K562 (cell line): Measurements from ENCODE around the gene NDFIP2. TPM values are rescaled to one million over a fixed set of nuclear protein-coding genes. Genes with fewer than 3 reads are reported as not detected.
A peak's percentile ranks its signal among the peaks of the same experiment; 100 is the strongest.

ENCODE experiments used
- ATAC-seq: fragments of 200-7000 bp; cut with Tn5 transposase; 3 replicates; pipeline ENCODE4 v1.9.1; 2020; ENCODE audit warnings: moderate library complexity
- BruUV-seq: library from RNA; stranded (reverse); fragments of 400-500 nt; replicated peaks from 2 replicates; lab custom pipeline; 2021; lab: Mats Ljungman, UMichigan
- CTCF ChIA-PET: fragments of 300-600 bp; formaldehyde crosslinking; extraction: SDS; loops from one replicate; lab custom pipeline; 2021; ENCODE audit warnings: low intra/inter-chr PET ratio; lab: Yijun Ruan, JAX
- POLR2A ChIA-PET: fragments of 300-600, 350-650 bp; sonication (Branson Sonifier 250); formaldehyde crosslinking; extraction: SDS; loops from one replicate; lab custom pipeline; 2021; ENCODE audit warnings: antibody characterized with exemption, inconsistent platforms; lab: Yijun Ruan, JAX
- DNase-seq, 4 experiments: peaks; one replicate each; pipeline versions ENCODE4 v3.0.0 to v3.0.0-alpha.2; 2011 to 2018; ENCODE audit warnings: low spot score in 3 of 4, mixed read lengths in 3 of 4; ENCODE audit errors: extremely low read depth in 1 of 4
- FAIRE-seq: peaks from 2 replicates; lab custom pipeline; 2011; peaks lifted over from hg19 to GRCh38; lab: Jason Lieb, UNC
- H2AFZ ChIP-seq: 2 replicates; pipeline ENCODE4 v1.6.0; 2011; ENCODE audit warnings: low read depth, low read length, control low read depth, inconsistent platforms
- H3K27ac ChIP-seq: fragments of 200-600 bp; 3 replicates; pipeline ENCODE4 v1.8.0; 2011; ENCODE audit warnings: low read depth, mild to moderate bottlenecking, control low read depth, inconsistent platforms, low read length, moderate library complexity, mixed read lengths; ENCODE audit errors: extremely low read depth
- H3K27me3 ChIP-seq, 2 experiments: fragments of 300-600 bp in 1 of 2; 2 replicates in 1 of 2; 3 replicates in 1 of 2; pipeline versions ENCODE4 v1.6.0 to v1.8.0; 2011; ENCODE audit warnings: inconsistent platforms in 2 of 2, low read length in 2 of 2, mild to moderate bottlenecking in 1 of 2, mixed read lengths in 1 of 2, moderate library complexity in 1 of 2; ENCODE audit not compliant: control insufficient read depth in 2 of 2, insufficient read depth in 2 of 2
- H3K36me3 ChIP-seq: fragments of 300-600 bp; 3 replicates; pipeline ENCODE4 v1.8.0; 2011; ENCODE audit warnings: mild to moderate bottlenecking, low read length, inconsistent platforms; ENCODE audit not compliant: control insufficient read depth, insufficient read depth
- H3K4me1 ChIP-seq, 2 experiments: fragments of 200-600 bp in 1 of 2; replicated peaks in 1 of 2; 2 replicates in 1 of 2; 3 replicates in 1 of 2; pipeline versions ENCODE4 v1.5.1 to v1.8.0; 2011; ENCODE audit warnings: inconsistent platforms in 2 of 2, low read length in 2 of 2, mild to moderate bottlenecking in 1 of 2, mixed read lengths in 1 of 2, moderate library complexity in 1 of 2; ENCODE audit not compliant: control insufficient read depth in 2 of 2, insufficient read depth in 2 of 2
- H3K4me2 ChIP-seq: 2 replicates; pipeline ENCODE4 v1.6.1; 2011; ENCODE audit warnings: low read length, control low read depth, inconsistent platforms, mixed read lengths; ENCODE audit not compliant: insufficient read depth
- H3K4me3 ChIP-seq: fragments of 200-600 bp; sonication (generic), shearing (Covaris generic); 2 replicates; pipeline ENCODE4 v1.5.1; 2016; ENCODE audit warnings: control low read depth, inconsistent platforms
- H3K79me2 ChIP-seq: fragments of 200-600 bp; 3 replicates; pipeline ENCODE4 v1.8.0; 2011; ENCODE audit warnings: low read length, inconsistent platforms; ENCODE audit not compliant: control insufficient read depth, insufficient read depth
- H3K9ac ChIP-seq, 2 experiments: 2 replicates each; pipeline versions ENCODE4 v1.6.0 to v1.6.1; 2011; ENCODE audit warnings: low read depth in 2 of 2, low read length in 2 of 2, control low read depth in 1 of 2, inconsistent platforms in 1 of 2, mild to moderate bottlenecking in 1 of 2, mixed read lengths in 1 of 2; ENCODE audit not compliant: insufficient read depth in 1 of 2
- H3K9me1 ChIP-seq: one replicate; pipeline ENCODE4 v1.6.0; 2011; ENCODE audit warnings: inconsistent platforms, mild to moderate bottlenecking, low read length, moderate library complexity; ENCODE audit not compliant: control insufficient read depth, insufficient read depth
- H3K9me3 ChIP-seq: replicated peaks from 2 replicates; pipeline ENCODE4 v1.5.1; 2011; ENCODE audit warnings: low read depth, low read length, inconsistent platforms; ENCODE audit not compliant: control insufficient read depth, insufficient read depth
- H4K20me1 ChIP-seq: replicated peaks from 2 replicates; pipeline ENCODE4 v1.6.1; 2011; ENCODE audit warnings: low read length, inconsistent platforms, mixed read lengths; ENCODE audit not compliant: control insufficient read depth, insufficient read depth
- ARID1B ChIP-seq: fragments of 450-650 bp; IDR thresholded peaks from 2 replicates; pipeline ENCODE4 v1.6.1; 2016; ENCODE audit warnings: antibody characterized with exemption, mild to moderate bottlenecking, inconsistent platforms
- CAMTA2 ChIP-seq: fragments of 250-450 bp; sonication (Bioruptor Pico); conservative IDR thresholded peaks from 2 replicates; pipeline ENCODE4 v1.5.1; 2022
- CBFA2T2 ChIP-seq: fragments of 450-650 bp; conservative IDR thresholded peaks from 2 replicates; pipeline ENCODE4 v1.6.1; 2017; ENCODE audit warnings: mild to moderate bottlenecking
- CBFA2T3 ChIP-seq: fragments of 450-650 bp; IDR thresholded peaks from 2 replicates; pipeline ENCODE4 v1.6.1; 2017
- CEBPB ChIP-seq: fragments of 450-650 bp; IDR thresholded peaks from 2 replicates; pipeline ENCODE4 v1.6.1; 2016; ENCODE audit warnings: missing genetic modification characterization, missing compliant biosample characterization
- FOSL1 ChIP-seq: fragments of 200-800 bp; sonication (Bioruptor generic); conservative IDR thresholded peaks from 2 replicates; pipeline ENCODE4 v1.6.1; 2016; ENCODE audit warnings: missing genetic modification characterization, missing compliant biosample characterization
- KLF16 ChIP-seq: IDR thresholded peaks from 2 replicates; pipeline ENCODE4 v1.6.1; 2016; ENCODE audit warnings: antibody characterized with exemption
- MTA2 ChIP-seq: fragments of 450-650 bp; IDR thresholded peaks from 2 replicates; pipeline ENCODE4 v1.6.1; 2016; ENCODE audit warnings: low read depth
- NCOR1 ChIP-seq: fragments of 450-650 bp; IDR thresholded peaks from 2 replicates; pipeline ENCODE4 v1.6.1; 2016; ENCODE audit warnings: mild to moderate bottlenecking, moderate library complexity
- NFIC ChIP-seq: fragments of 450-650 bp; IDR thresholded peaks from 2 replicates; pipeline ENCODE4 v1.6.1; 2017; ENCODE audit warnings: mild to moderate bottlenecking, inconsistent platforms
- SETDB1 ChIP-seq: IDR thresholded peaks from one replicate; pipeline ENCODE4 v1.6.1; 2012; ENCODE audit warnings: low read length, control low read depth, inconsistent platforms
- SMARCA4 ChIP-seq: fragments of 450-650 bp; IDR thresholded peaks from 2 replicates; pipeline ENCODE4 v1.6.1; 2016
- SOX6 ChIP-seq: fragments of 450-650 bp; IDR thresholded peaks from 2 replicates; pipeline ENCODE4 v1.6.1; 2014; ENCODE audit warnings: mild to moderate bottlenecking
- TAF1 ChIP-seq: IDR thresholded peaks from 2 replicates; pipeline ENCODE4 v1.6.1; 2011; ENCODE audit warnings: mild to moderate bottlenecking, low read length, moderate library complexity; ENCODE audit not compliant: insufficient read depth, control insufficient read depth, severe bottlenecking; ENCODE audit errors: extremely low read depth
- TAL1 ChIP-seq: fragments of 450-650 bp; IDR thresholded peaks from 2 replicates; pipeline ENCODE4 v1.6.1; 2016; ENCODE audit warnings: mild to moderate bottlenecking
- TCF3 ChIP-seq: sonication (generic); formaldehyde crosslinking; IDR thresholded peaks from 2 replicates; pipeline ENCODE4 v1.4.0; 2020; ENCODE audit warnings: mild to moderate bottlenecking, missing genetic modification reagents
- TEAD4 ChIP-seq, 2 experiments: sonication (generic) in 1 of 2; formaldehyde crosslinking in 1 of 2; IDR thresholded peaks; 2 replicates each; pipeline versions ENCODE4 v1.6.1 to v1.8.0; 2012 to 2022; ENCODE audit warnings: borderline replicate concordance in 1 of 2, inconsistent platforms in 1 of 2, low read length in 1 of 2, mild to moderate bottlenecking in 1 of 2, missing genetic modification reagents in 1 of 2
- TRIM24 ChIP-seq, 2 experiments: fragments of 450-650 bp; IDR thresholded peaks; 2 replicates each; pipeline ENCODE4 v1.6.1; 2016
- U2AF2 ChIP-seq: fragments of 200-400 bp; formaldehyde crosslinking; optimal IDR thresholded peaks from 2 replicates; pipeline ENCODE3; 2017; ENCODE audit warnings: low read depth, mild to moderate bottlenecking, low read length
- ZNF124 ChIP-seq: sonication (generic); formaldehyde crosslinking; IDR thresholded peaks from 2 replicates; pipeline ENCODE4 v1.8.1; 2022; ENCODE audit warnings: missing genetic modification reagents
- ZNF140 ChIP-seq: fragments of 250-450 bp; sonication (Bioruptor Pico); IDR thresholded peaks from 2 replicates; pipeline ENCODE4 v1.8.0; 2021; ENCODE audit warnings: moderate library complexity, mild to moderate bottlenecking, inconsistent platforms
- ZNF232 ChIP-seq: sonication (generic); formaldehyde crosslinking; IDR thresholded peaks from 2 replicates; pipeline ENCODE4 v1.8.0; 2022; ENCODE audit warnings: mild to moderate bottlenecking, missing genetic modification reagents
- ZNF589 ChIP-seq: fragments of 200-800 bp; sonication (Bioruptor generic); IDR thresholded peaks from 2 replicates; pipeline ENCODE4 v1.6.1; 2016; ENCODE audit warnings: low read depth, missing genetic modification characterization, missing compliant biosample characterization
- ZNF79 ChIP-seq: fragments of 250-450 bp; sonication (Bioruptor Pico); IDR thresholded peaks from 2 replicates; pipeline ENCODE4 v1.4.0; 2020; ENCODE audit warnings: low read depth, mild to moderate bottlenecking, moderate library complexity
- WGBS: fragments of 100-300 bp; shearing (Covaris generic); methylation state at CpG from one replicate; pipeline ENCODE4 v1.1.6; 2016; ENCODE audit warnings: low coverage, mixed read lengths; ENCODE audit not compliant: insufficient coverage; ENCODE audit errors: missing lambda C conversion rate; 5-methylcytosine and 5-hydroxymethylcytosine counted together
- in situ Hi-C: fragments of 300-500 bp; cut with MboI; formaldehyde crosslinking; loops from 4 replicates; pipeline ENCODE4 v1.15.0; 2018; ENCODE audit warnings: inconsistent platforms, mixed read lengths
- intact Hi-C: fragments of 100-400 bp; cut with micrococcal nuclease; formaldehyde crosslinking; loops from 2 replicates; pipeline ENCODE4 v1.14.2; 2022
- polyA plus RNA-seq, 8 experiments: library from polyadenylated mRNA; depleted of rRNA in 4 of 8; stranded (reverse) in 5 of 8; unstranded in 3 of 8; fragments of >200 nt; fragmentation: Nextera tagmentation in 2 of 8; fragmentation: Illumina TruSeq in 1 of 8; extraction: Ambion mirVana in 2 of 8; extraction: Trizol in 1 of 8; gene quantifications; 2 replicates each; pipeline versions ENCODE4 v1.2.1 to v1.2.3, GENCODE V29; 2011 to 2014; ENCODE audit warnings: inconsistent platforms in 1 of 8, missing spikeins in 1 of 8
- total RNA-seq, 7 experiments: library from RNA; depleted of rRNA in 6 of 7; stranded (reverse); fragments of >200 nt in 6 of 7; fragmentation: Illumina TruSeq in 2 of 7; extraction: Trizol in 2 of 7; gene quantifications; 2 replicates each; pipeline versions ENCODE4 v1.2.1 to v1.2.3, GENCODE V29; 2011 to 2021; ENCODE audit warnings: low replicate concordance in 1 of 7

Gene NDFIP2
- total and polyA plus RNA-seq, 9 of the 15 experiments (the other 6 are each of a cell fraction or from before 2014, with no cell fraction given): 13.4 to 54.4 (median 27.8) TPM

DNA sequence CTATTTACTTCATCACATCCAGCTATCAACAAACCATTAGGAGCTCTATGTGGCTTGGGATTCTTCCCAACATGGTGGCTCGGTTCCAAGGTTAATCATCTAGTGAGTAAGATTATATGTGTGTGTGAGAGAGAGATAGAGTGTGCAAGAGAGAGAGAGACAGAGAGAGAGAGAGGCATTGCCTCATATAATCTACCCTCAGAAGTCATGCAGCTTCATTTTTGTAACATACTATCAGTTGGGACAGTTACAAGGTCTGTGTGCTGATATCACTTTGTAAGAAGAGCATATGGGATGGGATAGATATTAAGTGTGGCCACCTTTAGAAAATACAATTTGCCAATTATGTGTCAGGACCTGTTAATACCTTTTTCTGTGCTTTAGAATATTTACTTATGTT, 104.1 kb downstream of the NDFIP2 start:
- no TSS peak for BruUV-seq
- TF ChIP-seq ZNF140 (CRISPR knock-in tag): no peak
- peak; percentile 57; the same call in 1 of the 2 replicates for TF ChIP-seq KLF16
- no peak for TF ChIP-seq ZNF589
- TF ChIP-seq TCF3 (CRISPR knock-in tag): peak; percentile 73
- peak; percentile 79 for TF ChIP-seq TEAD4 (IDR thresholded peaks at IDR 0.05; ENCODE audit: low read length)
- no peak for TF ChIP-seq TEAD4 (CRISPR knock-in tag; IDR thresholded peaks at IDR 0.05; ENCODE audit: borderline replicate concordance)
- peak; percentile 35; the same call in 1 of the 2 replicates for TF ChIP-seq SOX6
- peak; percentile 85 for TF ChIP-seq ARID1B
- peak; percentile 83 for TF ChIP-seq CBFA2T2
- peak; percentile 68 for TF ChIP-seq CEBPB (tag)
- TF ChIP-seq NFIC: peak; percentile 71
- no peak for TF ChIP-seq TAF1
- no peak for TF ChIP-seq U2AF2
- TF ChIP-seq SMARCA4: peak; percentile 17; the same call in 1 of the 2 replicates
- no peak for TF ChIP-seq ZNF79 (CRISPR knock-in tag)
- TF ChIP-seq NCOR1: peak; percentile 79
- peak; percentile 63 for TF ChIP-seq MTA2
- TF ChIP-seq CBFA2T3: peak; percentile 87
- peak; percentile 49 to 61; a peak in 3 of 4 replicates for TF ChIP-seq TRIM24 (IDR thresholded peaks at IDR 0.05)
- no peak for TF ChIP-seq CAMTA2 (CRISPR knock-in tag)
- peak; percentile 68 for TF ChIP-seq FOSL1
- TF ChIP-seq TAL1: peak; percentile 85
- TF ChIP-seq SETDB1: no peak
- no peak for TF ChIP-seq ZNF124 (CRISPR knock-in tag)
- TF ChIP-seq ZNF232 (CRISPR knock-in tag): no peak
- TF ChIP-seq, all 486 proteins: peak for 15
- POLR2A ChIA-PET: interaction anchor here (0.6 kb wide), 1 partner anchor 507 kb away, joined by 3 read pairs; no protein-coding TSS in a partner anchor
- H3K36me3 ChIP-seq: no peaks in the 10 kb centered on the region
- no peak overlapping the region for H2AFZ ChIP-seq
- peak in 1 of 4 experiments; percentile 12 for DNase-seq
- intact Hi-C loops (no loop called here), in situ Hi-C loops (no loop called here)
- no peak overlapping the region for H3K27ac ChIP-seq
- CTCF ChIA-PET: no interaction called here
- H3K4me2 ChIP-seq: no peak overlapping the region
- ATAC-seq: peak; percentile 42; the same call in 2 of the 3 replicates
- no peaks in the 10 kb centered on the region for H3K9me1 ChIP-seq
- H4K20me1 ChIP-seq: no peaks in the 10 kb centered on the region
- H3K4me1 ChIP-seq: no peaks in the 10 kb centered on the region
- FAIRE-seq: no peak
- 0% methylated on average over 1 of the region's 1 CpG for WGBS
- H3K79me2 ChIP-seq: no peaks in the 10 kb centered on the region
- H3K4me3 ChIP-seq: no peak overlapping the region
- H3K27me3 ChIP-seq: no peaks in the 10 kb centered on the region
- no peaks in the 10 kb centered on the region for H3K9me3 ChIP-seq
- no peak overlapping the region for H3K9ac ChIP-seq
